Kidney (tissue), 14 donors: ENCODE measurements around the gene GALNT14. TPM values are rescaled to one million over a fixed set of nuclear protein-coding genes. Genes with fewer than 3 reads are reported as not detected.

Source experiments
- DNase-seq, 5 donors: peaks; one replicate each; pipeline ENCODE4 v3.0.0-alpha.2; 2013 to 2020
- FAIRE-seq: peaks from 2 replicates; lab custom pipeline; 2012; peaks lifted over from hg19 to GRCh38; lab: Jason Lieb, UNC
- H3K27ac ChIP-seq, 2 donors: one replicate each; pipeline ENCODE4 v1.7.0; 2013; ENCODE audit warnings: low read depth in 2 of 2, low read length in 2 of 2, inconsistent platforms in 1 of 2
- H3K27me3 ChIP-seq: one replicate; pipeline ENCODE4 v1.7.1; 2013; ENCODE audit warnings: low read length, inconsistent platforms; ENCODE audit not compliant: control insufficient read depth, insufficient read depth
- H3K36me3 ChIP-seq, 3 donors: one replicate each; pipeline versions ENCODE4 v1.7.0 to v1.7.1; 2013; ENCODE audit warnings: low read length in 3 of 3, control low read depth in 1 of 3, inconsistent platforms in 1 of 3; ENCODE audit not compliant: insufficient read depth in 3 of 3, control insufficient read depth in 2 of 3
- H3K4me1 ChIP-seq, 3 donors: one replicate each; pipeline versions ENCODE4 v1.7.0 to v1.7.1; 2013; ENCODE audit warnings: low read length in 3 of 3, inconsistent platforms in 1 of 3, low read depth in 1 of 3; ENCODE audit not compliant: control insufficient read depth in 2 of 3, insufficient read depth in 2 of 3
- H3K4me3 ChIP-seq, 3 donors: one replicate each; pipeline versions ENCODE4 v1.7.0 to v1.8.1; 2013; ENCODE audit warnings: low read length in 3 of 3, control low read depth in 1 of 3, inconsistent platforms in 1 of 3
- H3K9ac ChIP-seq, 3 donors: one replicate each; pipeline versions ENCODE4 v1.7.0 to v1.7.1; 2013; ENCODE audit warnings: low read length in 3 of 3, control low read depth in 1 of 3, inconsistent platforms in 1 of 3
- H3K9me3 ChIP-seq, 3 donors: one replicate each; pipeline versions ENCODE4 v1.7.0 to v1.7.1; 2013; ENCODE audit warnings: low read length in 3 of 3, control low read depth in 1 of 3, inconsistent platforms in 1 of 3; ENCODE audit not compliant: control insufficient read depth in 2 of 3, insufficient read depth in 1 of 3
- intact Hi-C: fragments of 100-400 bp; cut with DNase I; formaldehyde crosslinking; loops from one replicate; pipeline ENCODE4 v1.11.1; 2022
- polyA plus RNA-seq: library from polyadenylated mRNA; stranded (reverse); fragments of 350-450 nt; fragmentation: Illumina TruSeq; extraction: RNeasy Lipid Tissue Mini Kit (QIAGEN cat#74804); gene quantifications from one replicate; pipeline ENCODE4 v1.2.3, GENCODE V29; 2014; ENCODE audit warnings: low read depth, low replicate concordance; ENCODE audit not compliant: insufficient read depth
- total RNA-seq: library from RNA; stranded (reverse); fragmentation: NEBNext Ultra II Directional; extraction: Animal tissue kit (Norgen Biotek cat#: 25700); gene quantifications from one replicate; pipeline ENCODE4 v1.2.1, GENCODE V29; 2021
- TF ChIP-seq, protein P1 (sequence below): IDR thresholded peaks from 3 replicates; pipeline ENCODE4 v1.5.1; 2012; ENCODE audit warnings: mild to moderate bottlenecking, moderate library complexity, borderline replicate concordance; ENCODE audit not compliant: insufficient read depth; ENCODE audit errors: extremely low read depth
- donor health status: control.
- donor health status: control.
- donor health status: control.
- donor health status: control.
- donor health status: control.
- donor health status: DM: yes; HTN: yes; CAD: no.
- donor health status: Normal renal cell carcinoma (clear cell type).

The GALNT14 gene
- total and polyA plus RNA-seq, 2 donors from 2014 or later = 84.6 to 90.3 TPM

- FAIRE-seq (no peak), DNase-seq (peak in 1 of 5 donors; percentile 51)
- no peaks in the 10 kb centered on the region for H3K9me3 ChIP-seq
- H3K4me3 ChIP-seq = no peak overlapping the region
- TF ChIP-seq, protein P1, sequence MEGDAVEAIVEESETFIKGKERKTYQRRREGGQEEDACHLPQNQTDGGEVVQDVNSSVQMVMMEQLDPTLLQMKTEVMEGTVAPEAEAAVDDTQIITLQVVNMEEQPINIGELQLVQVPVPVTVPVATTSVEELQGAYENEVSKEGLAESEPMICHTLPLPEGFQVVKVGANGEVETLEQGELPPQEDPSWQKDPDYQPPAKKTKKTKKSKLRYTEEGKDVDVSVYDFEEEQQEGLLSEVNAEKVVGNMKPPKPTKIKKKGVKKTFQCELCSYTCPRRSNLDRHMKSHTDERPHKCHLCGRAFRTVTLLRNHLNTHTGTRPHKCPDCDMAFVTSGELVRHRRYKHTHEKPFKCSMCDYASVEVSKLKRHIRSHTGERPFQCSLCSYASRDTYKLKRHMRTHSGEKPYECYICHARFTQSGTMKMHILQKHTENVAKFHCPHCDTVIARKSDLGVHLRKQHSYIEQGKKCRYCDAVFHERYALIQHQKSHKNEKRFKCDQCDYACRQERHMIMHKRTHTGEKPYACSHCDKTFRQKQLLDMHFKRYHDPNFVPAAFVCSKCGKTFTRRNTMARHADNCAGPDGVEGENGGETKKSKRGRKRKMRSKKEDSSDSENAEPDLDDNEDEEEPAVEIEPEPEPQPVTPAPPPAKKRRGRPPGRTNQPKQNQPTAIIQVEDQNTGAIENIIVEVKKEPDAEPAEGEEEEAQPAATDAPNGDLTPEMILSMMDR = no peak
- H3K9ac ChIP-seq = no peak overlapping the region
- intact Hi-C loops = no loop called here
- peaks cover 0 to 56% (median 33%) of the 10 kb centered on the region in 3 donors for H3K4me1 ChIP-seq
- H3K27ac ChIP-seq = peak overlapping the region; percentile 8 to 33
- H3K27me3 ChIP-seq = no peaks in the 10 kb centered on the region
- H3K36me3 ChIP-seq = no peaks in the 10 kb centered on the region
These were observed 79.9 kb downstream of the GALNT14 start for GRCh38 chr2:31058096-31059035.

- TF ChIP-seq, protein P1 = no peak
- intact Hi-C loops = no loop called here
- no peaks in the 10 kb centered on the region for H3K36me3 ChIP-seq
- FAIRE-seq = no peak
- DNase-seq = peak in 1 of 5 donors; percentile 35
- H3K4me1 ChIP-seq = peaks cover 0 to 62% (median 33%) of the 10 kb centered on the region in 3 donors
- no peaks in the 10 kb centered on the region for H3K27me3 ChIP-seq
- no peaks in the 10 kb centered on the region for H3K9me3 ChIP-seq
- peak overlapping the region in 1 of 2 donors; percentile 36 for H3K27ac ChIP-seq
- no peak overlapping the region for H3K9ac ChIP-seq
- H3K4me3 ChIP-seq = no peak overlapping the region
These were observed 80.5 kb downstream of the GALNT14 start for GRCh38 chr2:31057691-31058090.

GRCh38 chr2:31055938-31056337 is 82.3 kb downstream of the GALNT14 start:
- Histone ChIP-seq H3K9me3 (no peaks in the 10 kb centered on the region), H3K36me3 (no peaks in the 10 kb centered on the region), H3K27me3 (no peaks in the 10 kb centered on the region), H3K27ac (peak overlapping the region in 1 of 2 donors; percentile 59), H3K9ac (no peak overlapping the region), H3K4me1 (peaks cover 0 to 70% (median 34%) of the 10 kb centered on the region in 3 donors), H3K4me3 (no peak overlapping the region)
- FAIRE-seq (no peak), DNase-seq (no peak)
- intact Hi-C loops = no loop called here
- TF ChIP-seq, protein P1 = no peak
